NCI-H2196 (cell line): Measurements from ENCODE around the gene SLC25A39.
"Not testable (repeated sequence)": the region's sequence is repeated elsewhere in the genome, so short reads cannot be mapped to it uniquely, and the experiment has no call there.

Experiments
- DNase-seq: peaks from one replicate; lab custom pipeline; 2025; ENCODE audit not compliant: unreplicated experiment; lab: John Stamatoyannopoulos, UW

Gene SLC25A39

GRCh38 chr17:44324571-44325275 lies at the start of gene SLC25A39:
SLC25A39 (minus strand) TSS chr17:44324823; CDS start chr17:44323562, 1,261 bp downstream.
- DNase-seq, result peak; percentile 96

- no peak for DNase-seq
Observed at GRCh38 chr17:44372036-44372435, 47.4 kb upstream of the SLC25A39 start.

- not testable (repeated sequence) for DNase-seq
Observed at GRCh38 chr17:44369414-44370023, 44.9 kb upstream of the SLC25A39 start.

GRCh38 chr17:44368391-44369243 lies 44.0 kb upstream of the SLC25A39 start:
- DNase-seq, result not testable (repeated sequence)

GRCh38 chr17:44367231-44367979 lies 42.8 kb upstream of the SLC25A39 start:
- DNase-seq, result no peak

- DNase-seq, result not testable (repeated sequence)
Observed at GRCh38 chr17:44365051-44365450, 40.4 kb upstream of the SLC25A39 start.

- peak; percentile 82 for DNase-seq
Observed at GRCh38 chr17:44363613-44364159, 39.1 kb upstream of the SLC25A39 start, which contains the start of gene FAM171A2. FAM171A2 (minus strand) TSS chr17:44363853; CDS start chr17:44363714, 139 bp downstream.

- peak; percentile 47 for DNase-seq
Observed at GRCh38 chr17:44362949-44363612, 38.5 kb upstream of the SLC25A39 start.

- DNase-seq, result no peak
Observed at GRCh38 chr17:44362459-44362948, 37.9 kb upstream of the SLC25A39 start.

GRCh38 chr17:44361292-44362260 lies 37.0 kb upstream of the SLC25A39 start:
- DNase-seq, result no peak

GRCh38 chr17:44360826-44361225 lies 36.2 kb upstream of the SLC25A39 start:
- peak; percentile 17 for DNase-seq

- DNase-seq, result no peak
Observed at GRCh38 chr17:44360144-44360533, 35.5 kb upstream of the SLC25A39 start.

GRCh38 chr17:44359458-44360143 lies 35.0 kb upstream of the SLC25A39 start:
- no peak for DNase-seq

- no peak for DNase-seq
Observed at GRCh38 chr17:44359006-44359405, 34.4 kb upstream of the SLC25A39 start.

- DNase-seq, result no peak
Observed at GRCh38 chr17:44358066-44358465, 33.4 kb upstream of the SLC25A39 start.

- DNase-seq, result no peak
Observed at GRCh38 chr17:44356241-44356640, 31.6 kb upstream of the SLC25A39 start.

GRCh38 chr17:44355642-44356099 lies 31.0 kb upstream of the SLC25A39 start:
- DNase-seq, result no peak
